K562 (cell line): ENCODE data around the gene CEBPE. TPM values are rescaled to one million over a fixed set of nuclear protein-coding genes. Genes with fewer than 3 reads are reported as not detected.

Experiments used
- ARNT ChIP-seq, 2 experiments: fragments of 450-650 bp; IDR thresholded peaks; 2 replicates each; pipeline ENCODE4 v1.6.1; 2016; ENCODE audit warnings: mild to moderate bottlenecking in 1 of 2
- ELK3 ChIP-seq: fragments of 450-650 bp; formaldehyde crosslinking; IDR thresholded peaks from 2 replicates; pipeline ENCODE4 v1.4.0; 2020; ENCODE audit warnings: mild to moderate bottlenecking
- FOXM1 ChIP-seq, 2 experiments: fragments of 450-650 bp in 1 of 2; sonication (generic) in 1 of 2; formaldehyde crosslinking in 1 of 2; IDR thresholded peaks; 2 replicates each; pipeline versions ENCODE4 v1.6.1 to v1.9.0; 2017 to 2022; ENCODE audit warnings: low read depth in 2 of 2, mild to moderate bottlenecking in 2 of 2, missing genetic modification reagents in 1 of 2, moderate library complexity in 1 of 2
- MYC ChIP-seq, 2 experiments: fragments of 250-450 bp in 1 of 2; sonication (Bioruptor Pico) in 1 of 2; IDR thresholded peaks; 2 replicates each; pipeline versions ENCODE4 v1.5.1 to v1.6.1; 2012 to 2021; ENCODE audit warnings: low read depth in 2 of 2, borderline replicate concordance in 1 of 2, improper control_type of control experiment in 1 of 2, low read length in 1 of 2, mild to moderate bottlenecking in 1 of 2, moderate library complexity in 1 of 2
- NCOA2 ChIP-seq, 2 experiments: fragments of 450-650 bp; IDR thresholded peaks; 2 replicates each; pipeline ENCODE4 v1.6.1; 2018; ENCODE audit warnings: mild to moderate bottlenecking in 2 of 2, moderate library complexity in 1 of 2; ENCODE audit not compliant: partially characterized antibody in 2 of 2
- PHF20 ChIP-seq: fragments of 450-650 bp; IDR thresholded peaks from 2 replicates; pipeline ENCODE4 v1.6.1; 2018; ENCODE audit not compliant: partially characterized antibody
- POU5F1 ChIP-seq: fragments of 150-350 bp; IDR thresholded peaks from 2 replicates; pipeline ENCODE4 v1.6.1; 2014; ENCODE audit warnings: borderline replicate concordance, low read length, low read depth, mild to moderate bottlenecking; ENCODE audit not compliant: partially characterized antibody
- PTBP1 ChIP-seq: fragments of 200-400 bp; formaldehyde crosslinking; IDR thresholded peaks from 2 replicates; pipeline ENCODE4 v1.6.1; 2017; ENCODE audit warnings: low read depth, low read length
- SIX5 ChIP-seq, 2 experiments: IDR thresholded peaks; 2 replicates each; pipeline ENCODE4 v1.6.1; 2011; ENCODE audit warnings: low read length in 2 of 2, borderline replicate concordance in 1 of 2, low read depth in 1 of 2, mild to moderate bottlenecking in 1 of 2, moderate library complexity in 1 of 2; ENCODE audit not compliant: insufficient read depth in 1 of 2
- TARDBP ChIP-seq: fragments of 450-650 bp; IDR thresholded peaks from 2 replicates; pipeline ENCODE4 v1.6.1; 2016
- THRAP3 ChIP-seq: fragments of 450-650 bp; IDR thresholded peaks from 2 replicates; pipeline ENCODE4 v1.6.1; 2016; ENCODE audit warnings: mild to moderate bottlenecking, inconsistent platforms, borderline replicate concordance
- ZNF280A ChIP-seq: fragments of 450-650 bp; IDR thresholded peaks from 2 replicates; pipeline ENCODE4 v1.6.1; 2018; ENCODE audit warnings: mild to moderate bottlenecking, low read depth; ENCODE audit not compliant: partially characterized antibody
- ZNF384 ChIP-seq: IDR thresholded peaks from 2 replicates; pipeline ENCODE4 v1.6.1; 2012; ENCODE audit warnings: low read depth, low read length, improper control_type of control experiment
- ZNF79 ChIP-seq: fragments of 250-450 bp; sonication (Bioruptor Pico); IDR thresholded peaks from 2 replicates; pipeline ENCODE4 v1.4.0; 2020; ENCODE audit warnings: low read depth, mild to moderate bottlenecking, moderate library complexity
- ZZZ3 ChIP-seq: fragments of 450-650 bp; IDR thresholded peaks from 2 replicates; pipeline ENCODE4 v1.6.1; 2016; ENCODE audit warnings: antibody characterized with exemption, mild to moderate bottlenecking, moderate library complexity
- polyA plus RNA-seq, 8 experiments: library from polyadenylated mRNA; depleted of rRNA in 4 of 8; stranded (reverse) in 5 of 8; unstranded in 3 of 8; fragments of >200 nt; fragmentation: Nextera tagmentation in 2 of 8; fragmentation: Illumina TruSeq in 1 of 8; extraction: Ambion mirVana in 2 of 8; extraction: Trizol in 1 of 8; gene quantifications; 2 replicates each; pipeline versions ENCODE4 v1.2.1 to v1.2.3, GENCODE V29; 2011 to 2014; ENCODE audit warnings: inconsistent platforms in 1 of 8, missing spikeins in 1 of 8
- total RNA-seq, 7 experiments: library from RNA; depleted of rRNA in 6 of 7; stranded (reverse); fragments of >200 nt in 6 of 7; fragmentation: Illumina TruSeq in 2 of 7; extraction: Trizol in 2 of 7; gene quantifications; 2 replicates each; pipeline versions ENCODE4 v1.2.1 to v1.2.3, GENCODE V29; 2011 to 2021; ENCODE audit warnings: low replicate concordance in 1 of 7
- TF ChIP-seq, protein P1 (sequence below): sonication (generic); formaldehyde crosslinking; IDR thresholded peaks from 2 replicates; pipeline ENCODE4 v1.8.0; 2022; ENCODE audit warnings: missing genetic modification reagents, mild to moderate bottlenecking, borderline replicate concordance
- TF ChIP-seq, protein P2 (sequence below), 2 experiments: fragments of 450-650 bp; IDR thresholded peaks; 2 replicates each; pipeline ENCODE4 v1.6.1; 2016
- TF ChIP-seq, protein P3 (sequence below): sonication (generic); formaldehyde crosslinking; IDR thresholded peaks from 2 replicates; pipeline ENCODE4 v1.4.0; 2020; ENCODE audit warnings: mild to moderate bottlenecking, missing genetic modification reagents

The CEBPE gene
- total and polyA plus RNA-seq, 9 of the 15 experiments (the other 6 are each of a cell fraction or from before 2014, with no cell fraction given) = 0.09 to 0.15 (median 0.13) TPM; not detected in 6

GRCh38 chr14:23093991-23094665 lies 24.9 kb downstream of the CEBPE start (continued):
- TF ChIP-seq POU5F1 = no peak
- TF ChIP-seq ELK3 (CRISPR knock-in tag) = no peak
- peak; percentile 55 for TF ChIP-seq ZNF280A
- TF ChIP-seq ZNF79 (CRISPR knock-in tag) = no peak
- no peak for TF ChIP-seq PTBP1
- TF ChIP-seq, protein P1, sequence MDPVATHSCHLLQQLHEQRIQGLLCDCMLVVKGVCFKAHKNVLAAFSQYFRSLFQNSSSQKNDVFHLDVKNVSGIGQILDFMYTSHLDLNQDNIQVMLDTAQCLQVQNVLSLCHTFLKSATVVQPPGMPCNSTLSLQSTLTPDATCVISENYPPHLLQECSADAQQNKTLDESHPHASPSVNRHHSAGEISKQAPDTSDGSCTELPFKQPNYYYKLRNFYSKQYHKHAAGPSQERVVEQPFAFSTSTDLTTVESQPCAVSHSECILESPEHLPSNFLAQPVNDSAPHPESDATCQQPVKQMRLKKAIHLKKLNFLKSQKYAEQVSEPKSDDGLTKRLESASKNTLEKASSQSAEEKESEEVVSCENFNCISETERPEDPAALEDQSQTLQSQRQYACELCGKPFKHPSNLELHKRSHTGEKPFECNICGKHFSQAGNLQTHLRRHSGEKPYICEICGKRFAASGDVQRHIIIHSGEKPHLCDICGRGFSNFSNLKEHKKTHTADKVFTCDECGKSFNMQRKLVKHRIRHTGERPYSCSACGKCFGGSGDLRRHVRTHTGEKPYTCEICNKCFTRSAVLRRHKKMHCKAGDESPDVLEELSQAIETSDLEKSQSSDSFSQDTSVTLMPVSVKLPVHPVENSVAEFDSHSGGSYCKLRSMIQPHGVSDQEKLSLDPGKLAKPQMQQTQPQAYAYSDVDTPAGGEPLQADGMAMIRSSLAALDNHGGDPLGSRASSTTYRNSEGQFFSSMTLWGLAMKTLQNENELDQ (CRISPR knock-in tag) = no peak
- TF ChIP-seq FOXM1 (IDR thresholded peaks at IDR 0.05; ENCODE audit: low read depth) = no peak
- TF ChIP-seq FOXM1 (CRISPR knock-in tag; IDR thresholded peaks at IDR 0.05; ENCODE audit: low read depth) = no peak
- TF ChIP-seq ZNF384 = no peak
- TF ChIP-seq, protein P2, sequence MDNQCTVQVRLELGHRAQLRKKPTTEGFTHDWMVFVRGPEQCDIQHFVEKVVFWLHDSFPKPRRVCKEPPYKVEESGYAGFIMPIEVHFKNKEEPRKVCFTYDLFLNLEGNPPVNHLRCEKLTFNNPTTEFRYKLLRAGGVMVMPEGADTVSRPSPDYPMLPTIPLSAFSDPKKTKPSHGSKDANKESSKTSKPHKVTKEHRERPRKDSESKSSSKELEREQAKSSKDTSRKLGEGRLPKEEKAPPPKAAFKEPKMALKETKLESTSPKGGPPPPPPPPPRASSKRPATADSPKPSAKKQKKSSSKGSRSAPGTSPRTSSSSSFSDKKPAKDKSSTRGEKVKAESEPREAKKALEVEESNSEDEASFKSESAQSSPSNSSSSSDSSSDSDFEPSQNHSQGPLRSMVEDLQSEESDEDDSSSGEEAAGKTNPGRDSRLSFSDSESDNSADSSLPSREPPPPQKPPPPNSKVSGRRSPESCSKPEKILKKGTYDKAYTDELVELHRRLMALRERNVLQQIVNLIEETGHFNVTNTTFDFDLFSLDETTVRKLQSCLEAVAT (IDR thresholded peaks at IDR 0.05) = peak; percentile 68 to 71; a peak in 3 of 4 replicates
- TF ChIP-seq TARDBP = no peak
- TF ChIP-seq PHF20 = no peak
- TF ChIP-seq SIX5 (IDR thresholded peaks at IDR 0.05; ENCODE audit: borderline replicate concordance in 1 of 2, insufficient read depth in 1 of 2, low read depth in 1 of 2, low read length in 2 of 2) = no peak
- TF ChIP-seq THRAP3 = peak; percentile 87; the same call in 1 of the 2 replicates
- TF ChIP-seq MYC (IDR thresholded peaks at IDR 0.05; ENCODE audit: low read depth, low read length) = no peak
- TF ChIP-seq MYC (CRISPR knock-in tag; IDR thresholded peaks at IDR 0.05; ENCODE audit: borderline replicate concordance, low read depth) = no peak
- TF ChIP-seq, protein P3, sequence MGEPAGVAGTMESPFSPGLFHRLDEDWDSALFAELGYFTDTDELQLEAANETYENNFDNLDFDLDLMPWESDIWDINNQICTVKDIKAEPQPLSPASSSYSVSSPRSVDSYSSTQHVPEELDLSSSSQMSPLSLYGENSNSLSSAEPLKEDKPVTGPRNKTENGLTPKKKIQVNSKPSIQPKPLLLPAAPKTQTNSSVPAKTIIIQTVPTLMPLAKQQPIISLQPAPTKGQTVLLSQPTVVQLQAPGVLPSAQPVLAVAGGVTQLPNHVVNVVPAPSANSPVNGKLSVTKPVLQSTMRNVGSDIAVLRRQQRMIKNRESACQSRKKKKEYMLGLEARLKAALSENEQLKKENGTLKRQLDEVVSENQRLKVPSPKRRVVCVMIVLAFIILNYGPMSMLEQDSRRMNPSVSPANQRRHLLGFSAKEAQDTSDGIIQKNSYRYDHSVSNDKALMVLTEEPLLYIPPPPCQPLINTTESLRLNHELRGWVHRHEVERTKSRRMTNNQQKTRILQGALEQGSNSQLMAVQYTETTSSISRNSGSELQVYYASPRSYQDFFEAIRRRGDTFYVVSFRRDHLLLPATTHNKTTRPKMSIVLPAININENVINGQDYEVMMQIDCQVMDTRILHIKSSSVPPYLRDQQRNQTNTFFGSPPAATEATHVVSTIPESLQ (CRISPR knock-in tag) = no peak
- TF ChIP-seq NCOA2 (IDR thresholded peaks at IDR 0.05; ENCODE audit: partially characterized antibody in 2 of 2) = no peak
- no peak for TF ChIP-seq ZZZ3
- peak; percentile 53 to 84; a peak in 2 of 4 replicates for TF ChIP-seq ARNT (IDR thresholded peaks at IDR 0.05)
